Peyer's patch (tissue), 4 donors: ENCODE data around the gene OSCP1.

Source experiments
- CTCF ChIP-seq, 6 experiments: fragments of 450-650 bp in 4 of 6; fragments of 200-600 bp in 2 of 6; sonication (generic) in 1 of 6; IDR thresholded peaks; one replicate each; pipeline ENCODE4 v1.5.1; 2017 to 2019; ENCODE audit warnings: antibody characterized with exemption in 6 of 6, mild to moderate bottlenecking in 3 of 6, moderate library complexity in 1 of 6
- POLR2A ChIP-seq, 2 donors: fragments of 450-650 bp; IDR thresholded peaks; one replicate each; pipeline ENCODE4 v1.5.1; 2017; ENCODE audit warnings: antibody characterized with exemption in 2 of 2, mild to moderate bottlenecking in 2 of 2, moderate library complexity in 2 of 2

DNA sequence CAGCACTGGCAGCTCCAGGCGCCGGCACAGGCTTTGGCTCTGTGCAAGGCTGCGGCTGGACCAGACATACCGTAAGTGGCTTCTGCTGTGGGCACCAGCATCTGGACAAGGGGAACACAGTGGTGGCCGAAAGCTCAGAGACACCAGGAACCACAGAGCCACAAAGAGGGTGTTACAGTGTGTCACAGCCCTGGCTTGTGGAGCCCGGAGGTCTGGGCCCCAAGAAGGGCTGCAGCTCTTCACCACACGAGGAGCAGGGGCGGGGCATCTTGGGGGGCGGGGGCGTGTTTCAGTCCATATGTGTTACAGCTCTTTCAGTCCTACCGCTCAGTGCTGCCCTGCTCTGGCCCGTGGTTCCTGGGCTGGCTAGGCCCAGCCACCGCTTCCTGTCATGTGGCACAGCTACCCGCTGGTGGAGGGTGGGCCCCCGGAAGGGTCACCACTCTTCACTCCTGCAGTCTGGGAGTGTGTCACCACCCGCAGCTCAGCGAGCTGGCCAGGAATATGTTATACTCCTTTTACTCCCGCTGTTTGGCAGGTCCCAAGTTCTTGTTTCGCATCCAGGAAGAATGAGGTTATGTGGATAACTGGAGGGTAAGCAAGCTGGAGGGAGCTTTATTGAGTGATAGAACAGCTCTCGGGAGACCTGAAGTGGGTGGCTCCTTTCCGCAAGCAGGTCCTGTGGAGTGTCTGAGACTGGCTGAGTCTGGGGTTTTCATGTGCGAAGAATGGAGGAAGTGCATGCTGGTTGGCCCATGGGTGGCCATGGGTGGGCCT, 49.2 kb downstream of the OSCP1 start:
- TF ChIP-seq POLR2A (IDR thresholded peaks at IDR 0.05) (peak in 1 of 2 donors; percentile 29), CTCF (IDR thresholded peaks at IDR 0.05) (no peak)
